IMR-90 (cell line): Measurements from ENCODE around the gene USB1. TPM values are rescaled to one million over a fixed set of nuclear protein-coding genes. Genes with fewer than 3 reads are reported as not detected.

ENCODE experiments used
- ATAC-seq: fragments of 200-7000 bp; cut with Tn5 transposase; 2 replicates; pipeline ENCODE4 v1.9.1; 2020; ENCODE audit warnings: low read depth, mild to moderate bottlenecking, moderate library complexity
- BruUV-seq: library from RNA; stranded (reverse); fragments of 400-500 nt; replicated peaks from 2 replicates; lab custom pipeline; 2021; lab: Mats Ljungman, UMichigan
- CTCF ChIA-PET: fragments of 300-600 bp; formaldehyde crosslinking; extraction: SDS; loops from one replicate; lab custom pipeline; 2021; ENCODE audit warnings: antibody characterized with exemption; lab: Yijun Ruan, JAX
- POLR2A ChIA-PET: fragments of 300-600 bp; sonication (Branson Sonifier 250); formaldehyde crosslinking; loops from one replicate; lab custom pipeline; 2022; ENCODE audit warnings: antibody characterized with exemption; ENCODE audit not compliant: unreplicated experiment; lab: Charles Lee
- DNase-seq: peaks from one replicate; pipeline ENCODE4 v3.0.0; 2013
- H2AFZ ChIP-seq: replicated peaks from 2 replicates; pipeline ENCODE3; 2013; ENCODE audit warnings: low read length, mild to moderate bottlenecking; ENCODE audit not compliant: poor library complexity
- H2AK5ac ChIP-seq: 2 replicates; pipeline ENCODE4 v1.6.1; 2013; ENCODE audit warnings: low read depth, low read length, inconsistent platforms
- H2AK9ac ChIP-seq: replicated peaks from 2 replicates; pipeline ENCODE3; 2013; ENCODE audit warnings: mild to moderate bottlenecking, low read depth, low read length, moderate library complexity; ENCODE audit not compliant: poor library complexity
- H2BK120ac ChIP-seq: 2 replicates; pipeline ENCODE4 v1.6.1; 2013; ENCODE audit warnings: low read depth, low read length, inconsistent platforms
- H2BK15ac ChIP-seq: 3 replicates; pipeline ENCODE4 v1.6.1; 2013; ENCODE audit warnings: low read depth, low read length, inconsistent platforms
- H2BK20ac ChIP-seq: 2 replicates; pipeline ENCODE4 v1.6.1; 2013; ENCODE audit warnings: low read depth, mild to moderate bottlenecking, inconsistent platforms, low read length, moderate library complexity
- H2BK5ac ChIP-seq: 2 replicates; pipeline ENCODE4 v1.6.1; 2013; ENCODE audit warnings: mild to moderate bottlenecking, low read depth, low read length, inconsistent platforms; ENCODE audit not compliant: poor library complexity, severe bottlenecking
- H3K14ac ChIP-seq: replicated peaks from 2 replicates; pipeline ENCODE4 v1.6.1; 2013; ENCODE audit warnings: low read depth, low read length, inconsistent platforms
- H3K18ac ChIP-seq: 2 replicates; pipeline ENCODE4 v1.6.1; 2013; ENCODE audit warnings: low read depth, low read length, control low read depth
- H3K23ac ChIP-seq: 2 replicates; pipeline ENCODE4 v1.6.1; 2013; ENCODE audit warnings: low read depth, low read length, inconsistent platforms
- H3K27ac ChIP-seq: 2 replicates; pipeline ENCODE4 v1.5.1; 2013; ENCODE audit warnings: mild to moderate bottlenecking, control low read depth, low read length; ENCODE audit not compliant: insufficient read depth
- H3K27me3 ChIP-seq: 2 replicates; pipeline ENCODE4 v1.6.1; 2013; ENCODE audit warnings: low read length; ENCODE audit not compliant: control insufficient read depth, insufficient read depth
- H3K36me3 ChIP-seq: 2 replicates; pipeline ENCODE4 v1.6.1; 2013; ENCODE audit warnings: low read length, mixed read lengths; ENCODE audit not compliant: control insufficient read depth, insufficient read depth
- H3K4ac ChIP-seq: 2 replicates; pipeline ENCODE4 v1.6.1; 2013; ENCODE audit warnings: low read depth, low read length, inconsistent platforms
- H3K4me1 ChIP-seq: 2 replicates; pipeline ENCODE4 v1.6.1; 2013; ENCODE audit warnings: low read length, mixed read lengths; ENCODE audit not compliant: control insufficient read depth, insufficient read depth
- H3K4me2 ChIP-seq: 2 replicates; pipeline ENCODE4 v1.6.1; 2013; ENCODE audit warnings: low read depth, mild to moderate bottlenecking, control low read depth, low read length, moderate library complexity
- H3K4me3 ChIP-seq: 2 replicates; pipeline ENCODE4 v1.5.1; 2013; ENCODE audit warnings: low read depth, mild to moderate bottlenecking, control low read depth, low read length, moderate library complexity; ENCODE audit not compliant: insufficient read depth
- H3K56ac ChIP-seq: 2 replicates; pipeline ENCODE4 v1.6.1; 2013; ENCODE audit warnings: low read length, inconsistent platforms; ENCODE audit not compliant: insufficient read depth; ENCODE audit errors: extremely low read depth
- H3K79me1 ChIP-seq, 2 experiments: 2 replicates each; pipeline ENCODE4 v1.6.1; 2013; ENCODE audit warnings: low read length in 2 of 2, inconsistent platforms in 1 of 2, low read depth in 1 of 2
- H3K9ac ChIP-seq: 2 replicates; pipeline ENCODE4 v1.6.1; 2013; ENCODE audit warnings: low read depth, low read length, control low read depth
- H3K9me1 ChIP-seq: 2 replicates; pipeline ENCODE4 v1.6.1; 2013; ENCODE audit warnings: low read length, inconsistent platforms; ENCODE audit not compliant: insufficient read depth
- H3K9me3 ChIP-seq: 2 replicates; pipeline ENCODE4 v1.6.1; 2013; ENCODE audit warnings: low read length; ENCODE audit not compliant: control insufficient read depth, insufficient read depth
- H4K20me1 ChIP-seq: 2 replicates; pipeline ENCODE4 v1.6.1; 2013; ENCODE audit warnings: low read length, inconsistent platforms; ENCODE audit not compliant: insufficient read depth
- H4K5ac ChIP-seq: 2 replicates; pipeline ENCODE4 v1.6.1; 2013; ENCODE audit warnings: mild to moderate bottlenecking, low read depth, low read length, control low read depth
- H4K8ac ChIP-seq, 2 experiments: 2 replicates each; pipeline ENCODE4 v1.6.1; 2013; ENCODE audit warnings: low read depth in 2 of 2, low read length in 2 of 2, control low read depth in 1 of 2, inconsistent platforms in 1 of 2
- H4K91ac ChIP-seq: 2 replicates; pipeline ENCODE4 v1.6.1; 2013; ENCODE audit warnings: low read depth, low read length, inconsistent platforms; ENCODE audit not compliant: insufficient read depth
- BHLHE40 ChIP-seq: fragments of 150-350 bp; IDR thresholded peaks from 2 replicates; pipeline ENCODE4 v1.6.1; 2016; ENCODE audit warnings: mild to moderate bottlenecking, low read depth, low read length
- CEBPB ChIP-seq: IDR thresholded peaks from 2 replicates; pipeline ENCODE4 v1.6.1; 2012; ENCODE audit warnings: low read depth, low read length, improper control_type of control experiment
- FOS ChIP-seq: fragments of 150-350 bp; IDR thresholded peaks from 2 replicates; pipeline ENCODE4 v1.6.1; 2016; ENCODE audit warnings: low read depth, low read length
- WGBS, 2 experiments: methylation state at CpG; one replicate each; pipeline versions ENCODE4 v1.1.5 to v1.1.7; 2013; ENCODE audit warnings: missing lambda C conversion rate in 2 of 2; ENCODE audit not compliant: insufficient read length in 1 of 2; ENCODE audit errors: extremely low coverage in 2 of 2; 5-methylcytosine and 5-hydroxymethylcytosine counted together
- dilution Hi-C: fragments of 300-500 bp; cut with HindIII; formaldehyde crosslinking; loops from one replicate; pipeline ENCODE4 v1.14.3; 2018; ENCODE audit warnings: low sequenced_read_pairs; ENCODE audit not compliant: unreplicated experiment
- in situ Hi-C: fragments of 300-500 bp; cut with MboI; formaldehyde crosslinking; loops from 3 replicates; pipeline ENCODE4 v1.14.3; 2019; ENCODE audit warnings: low sequenced_read_pairs, inconsistent platforms, mixed read lengths
- intact Hi-C: fragments of 100-400 bp; cut with micrococcal nuclease; formaldehyde crosslinking; loops from 2 replicates; pipeline ENCODE4 v1.10.0; 2022
- polyA plus RNA-seq, 3 experiments: library from polyadenylated mRNA; depleted of rRNA; stranded (reverse); fragments of >200 nt; gene quantifications; 2 replicates each; pipeline ENCODE4 v1.2.3, GENCODE V29; 2012; ENCODE audit warnings: low replicate concordance in 1 of 3
- total RNA-seq: library from RNA; depleted of rRNA; stranded (reverse); fragments of >200 nt; gene quantifications from 2 replicates; pipeline ENCODE4 v1.2.3, GENCODE V29; 2012
- TF ChIP-seq, protein P1 (sequence below): fragments of 150-350 bp; IDR thresholded peaks from 2 replicates; pipeline ENCODE4 v1.6.1; 2016; ENCODE audit warnings: low read depth, mild to moderate bottlenecking, low read length, moderate library complexity, borderline replicate concordance

The USB1 gene
- total and polyA plus RNA-seq, 2 of the 4 experiments (the other 2 are of a cell fraction): 45.9 to 94.9 TPM

DNA sequence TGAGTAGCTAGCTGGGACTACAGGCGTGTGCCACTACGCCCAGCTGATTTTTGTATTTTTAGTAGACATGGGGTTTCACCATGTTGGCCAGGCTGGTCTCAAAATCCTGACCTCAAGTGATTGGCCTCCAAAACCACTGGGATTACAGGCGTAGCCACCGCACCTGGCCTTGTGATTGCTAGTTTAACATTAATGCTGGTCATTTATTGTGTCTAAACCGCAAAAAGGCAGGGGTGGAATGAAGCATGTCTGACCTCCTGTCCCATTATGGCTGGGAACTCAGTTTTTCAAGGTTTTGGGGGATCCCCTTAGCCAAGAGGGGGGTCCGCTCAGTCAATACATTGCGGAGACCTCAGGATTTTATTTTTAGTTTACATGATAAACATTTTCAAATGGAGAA lies 19.6 kb upstream of the USB1 start:
- no peaks in the 10 kb centered on the region for H3K79me1 ChIP-seq
- no peak overlapping the region for H2AFZ ChIP-seq
- no peaks in the 10 kb centered on the region for H3K36me3 ChIP-seq
- H3K9ac ChIP-seq: no peak overlapping the region
- no peak for ATAC-seq
- H2BK15ac ChIP-seq: no peak overlapping the region
- ChIA-PET POLR2A (no interaction called here), CTCF (no interaction called here)
- H3K27me3 ChIP-seq: peaks cover 42% of the 10 kb centered on the region
- no TSS peak for BruUV-seq
- no peaks in the 10 kb centered on the region for H3K9me1 ChIP-seq
- no peak overlapping the region for H3K56ac ChIP-seq
- H4K91ac ChIP-seq: no peak overlapping the region
- H3K14ac ChIP-seq: no peak overlapping the region
- no peaks in the 10 kb centered on the region for H3K9me3 ChIP-seq
- H3K4ac ChIP-seq: no peak overlapping the region
- H4K8ac ChIP-seq: no peak overlapping the region
- TF ChIP-seq CEBPB: no peak
- no peak for TF ChIP-seq FOS
- no peak for TF ChIP-seq BHLHE40
- TF ChIP-seq, protein P1, sequence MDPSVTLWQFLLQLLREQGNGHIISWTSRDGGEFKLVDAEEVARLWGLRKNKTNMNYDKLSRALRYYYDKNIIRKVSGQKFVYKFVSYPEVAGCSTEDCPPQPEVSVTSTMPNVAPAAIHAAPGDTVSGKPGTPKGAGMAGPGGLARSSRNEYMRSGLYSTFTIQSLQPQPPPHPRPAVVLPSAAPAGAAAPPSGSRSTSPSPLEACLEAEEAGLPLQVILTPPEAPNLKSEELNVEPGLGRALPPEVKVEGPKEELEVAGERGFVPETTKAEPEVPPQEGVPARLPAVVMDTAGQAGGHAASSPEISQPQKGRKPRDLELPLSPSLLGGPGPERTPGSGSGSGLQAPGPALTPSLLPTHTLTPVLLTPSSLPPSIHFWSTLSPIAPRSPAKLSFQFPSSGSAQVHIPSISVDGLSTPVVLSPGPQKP: no peak
- H3K23ac ChIP-seq: no peak overlapping the region
- in situ Hi-C loops: no loop called here
- H3K27ac ChIP-seq: no peak overlapping the region
- no peak overlapping the region for H3K4me2 ChIP-seq
- no peak overlapping the region for H3K4me3 ChIP-seq
- H2AK9ac ChIP-seq: no peak overlapping the region
- H4K20me1 ChIP-seq: no peaks in the 10 kb centered on the region; the same call in 1 of the 2 replicates
- no peak overlapping the region for H2AK5ac ChIP-seq
- no peak overlapping the region for H2BK5ac ChIP-seq
- H3K18ac ChIP-seq: no peak overlapping the region
- WGBS, 2 experiments: 100% methylated on average over 3 of the region's 7 CpGs; no CpG with 5 or more reads in 1 of the 2 experiments
- intact Hi-C loops: no loop called here
- no peak overlapping the region for H4K5ac ChIP-seq
- dilution Hi-C loops: no loop called here
- no peak for DNase-seq
- no peak overlapping the region for H2BK120ac ChIP-seq
- H2BK20ac ChIP-seq: no peak overlapping the region
- H3K4me1 ChIP-seq: peaks cover 2% of the 10 kb centered on the region; the same call in 1 of the 2 replicates
